Measurements from ENCODE around the gene GSG1. TPM values are rescaled to one million over a fixed set of nuclear protein-coding genes. Genes with fewer than 3 reads are reported as not detected.
A peak's percentile ranks its signal among the peaks of the same experiment; 100 is the strongest.
"Not testable (repeated sequence)": the region's sequence is repeated elsewhere in the genome, so short reads cannot be mapped to it uniquely, and the experiment has no call there.

The GSG1 gene
- total RNA-seq, 1 donor from 2014 or later: not detected

- no peak for DNase-seq (ENCODE audit: low spot score)
- intact Hi-C loops (cut with micrococcal nuclease): no loop called here
- no peak overlapping the region for H3K27ac Mint-ChIP-seq
- H3K36me3 Mint-ChIP-seq (ENCODE audit: low read depth): peaks cover 4% of the 10 kb centered on the region
- H3K27me3 Mint-ChIP-seq (ENCODE audit: insufficient read depth): no peaks in the 10 kb centered on the region
- no peak overlapping the region for H3K4me3 Mint-ChIP-seq
- H3K4me1 Mint-ChIP-seq (ENCODE audit: low read depth): no peaks in the 10 kb centered on the region
- no peaks in the 10 kb centered on the region for H3K9me3 Mint-ChIP-seq
Measured at GRCh38 chr12:13061377-13061776, 42.1 kb downstream of the GSG1 start.

GRCh38 chr12:13060581-13060980 lies 42.9 kb downstream of the GSG1 start:
- no peaks in the 10 kb centered on the region for H3K9me3 Mint-ChIP-seq
- DNase-seq (ENCODE audit: low spot score): no peak
- no peaks in the 10 kb centered on the region for H3K27me3 Mint-ChIP-seq (ENCODE audit: insufficient read depth)
- no peak overlapping the region for H3K4me3 Mint-ChIP-seq
- peaks cover 4% of the 10 kb centered on the region for H3K36me3 Mint-ChIP-seq (ENCODE audit: low read depth)
- intact Hi-C loops (cut with micrococcal nuclease): no loop called here
- H3K27ac Mint-ChIP-seq: no peak overlapping the region
- no peaks in the 10 kb centered on the region for H3K4me1 Mint-ChIP-seq (ENCODE audit: low read depth)

GRCh38 chr12:13053617-13054016 lies 49.9 kb downstream of the GSG1 start:
- not testable (repeated sequence) for H3K27me3 Mint-ChIP-seq (ENCODE audit: insufficient read depth); H3K27ac Mint-ChIP-seq; H3K9me3 Mint-ChIP-seq; H3K36me3 Mint-ChIP-seq (ENCODE audit: low read depth); H3K4me3 Mint-ChIP-seq; H3K4me1 Mint-ChIP-seq (ENCODE audit: low read depth); DNase-seq (ENCODE audit: low spot score)
- intact Hi-C loops (cut with micrococcal nuclease): loop anchor here (2.0 kb wide), 1 partner anchor 53 kb away; the partner anchor contains the start of gene HEBP1

GRCh38 chr12:13052421-13052820 lies 51.0 kb downstream of the GSG1 start:
- Mint-ChIP-seq H3K4me1 (ENCODE audit: low read depth) (peaks cover 5% of the 10 kb centered on the region), H3K27ac (no peak overlapping the region), H3K36me3 (ENCODE audit: low read depth) (peaks cover 4% of the 10 kb centered on the region), H3K9me3 (peaks cover 8% of the 10 kb centered on the region), H3K27me3 (ENCODE audit: insufficient read depth) (no peaks in the 10 kb centered on the region), H3K4me3 (no peak overlapping the region)
- no peak for DNase-seq (ENCODE audit: low spot score)
- intact Hi-C loops (cut with micrococcal nuclease): loop anchor here (2.0 kb wide), 1 partner anchor 52 kb away; the partner anchor contains the start of gene HEBP1

- Mint-ChIP-seq H3K27me3 (ENCODE audit: insufficient read depth) (peaks cover 3% of the 10 kb centered on the region), H3K4me3 (no peak overlapping the region), H3K4me1 (ENCODE audit: low read depth) (peaks cover 9% of the 10 kb centered on the region), H3K36me3 (ENCODE audit: low read depth) (peaks cover 4% of the 10 kb centered on the region), H3K27ac (no peak overlapping the region), H3K9me3 (peaks cover 8% of the 10 kb centered on the region)
- no peak for DNase-seq (ENCODE audit: low spot score)
- intact Hi-C loops (cut with micrococcal nuclease): loop anchor here (5.0 kb wide), 1 partner anchor 147 kb away; the partner anchor contains the start of gene EMP1
Measured at GRCh38 chr12:13049816-13050215, 53.7 kb downstream of the GSG1 start.

- Mint-ChIP-seq H3K27ac (no peak overlapping the region), H3K9me3 (no peaks in the 10 kb centered on the region), H3K4me3 (no peak overlapping the region), H3K4me1 (ENCODE audit: low read depth) (peaks cover 4% of the 10 kb centered on the region), H3K36me3 (ENCODE audit: low read depth) (peaks cover 2% of the 10 kb centered on the region), H3K27me3 (ENCODE audit: insufficient read depth) (peaks cover 14% of the 10 kb centered on the region)
- intact Hi-C loops (cut with micrococcal nuclease): loop anchor here (5.0 kb wide), 1 partner anchor 150 kb away; the partner anchor contains the start of gene EMP1
- DNase-seq (ENCODE audit: low spot score): no peak
Measured at GRCh38 chr12:13046964-13047363, 56.5 kb downstream of the GSG1 start.

GRCh38 chr12:13045816-13046215 lies 57.7 kb downstream of the GSG1 start:
- no peaks in the 10 kb centered on the region for H3K36me3 Mint-ChIP-seq (ENCODE audit: low read depth)
- H3K4me3 Mint-ChIP-seq: peak overlapping the region; percentile 83
- H3K9me3 Mint-ChIP-seq: no peaks in the 10 kb centered on the region
- H3K27me3 Mint-ChIP-seq (ENCODE audit: insufficient read depth): peaks cover 17% of the 10 kb centered on the region
- H3K27ac Mint-ChIP-seq: no peak overlapping the region
- peaks cover 4% of the 10 kb centered on the region for H3K4me1 Mint-ChIP-seq (ENCODE audit: low read depth)
- no peak for DNase-seq (ENCODE audit: low spot score)
- intact Hi-C loops (cut with micrococcal nuclease): loop anchor here (5.0 kb wide), 1 partner anchor 151 kb away; the partner anchor contains the start of gene EMP1

- no peaks in the 10 kb centered on the region for H3K9me3 Mint-ChIP-seq
- no peak for DNase-seq (ENCODE audit: low spot score)
- H3K4me1 Mint-ChIP-seq (ENCODE audit: low read depth): peaks cover 4% of the 10 kb centered on the region
- no peaks in the 10 kb centered on the region for H3K36me3 Mint-ChIP-seq (ENCODE audit: low read depth)
- H3K4me3 Mint-ChIP-seq: peak overlapping the region; percentile 83
- intact Hi-C loops (cut with micrococcal nuclease): loop anchor here (1.0 to 5.0 kb wide), 5 partner anchors 45 to 258 kb away; partner anchors contain the start of genes APOLD1, EMP1 and HEBP1
- H3K27ac Mint-ChIP-seq: no peak overlapping the region
- peaks cover 19% of the 10 kb centered on the region for H3K27me3 Mint-ChIP-seq (ENCODE audit: insufficient read depth)
Measured at GRCh38 chr12:13044906-13045299, 58.6 kb downstream of the GSG1 start.

- intact Hi-C loops (cut with micrococcal nuclease): loop anchor here (1.0 to 5.0 kb wide), 4 partner anchors 44 to 257 kb away; partner anchors contain the start of genes APOLD1 and HEBP1
- Mint-ChIP-seq H3K4me1 (ENCODE audit: low read depth) (peaks cover 4% of the 10 kb centered on the region), H3K27me3 (ENCODE audit: insufficient read depth) (peaks cover 19% of the 10 kb centered on the region), H3K36me3 (ENCODE audit: low read depth) (no peaks in the 10 kb centered on the region), H3K27ac (peak within 1 kb of the TSS; percentile 66), H3K4me3 (peak within 1 kb of the TSS; percentile 83), H3K9me3 (no peaks in the 10 kb centered on the region)
- DNase-seq (ENCODE audit: low spot score): peak; percentile 62
Measured at GRCh38 chr12:13044002-13044905, 59.2 kb downstream of the GSG1 start, which contains the start of gene FAM234B. FAM234B (plus strand) TSS chr12:13044381; CDS start chr12:13044404, 23 bp downstream.

GRCh38 chr12:13042666-13043230 lies 60.7 kb downstream of the GSG1 start:
- Mint-ChIP-seq H3K4me1 (ENCODE audit: low read depth) (peaks cover 4% of the 10 kb centered on the region), H3K27me3 (ENCODE audit: insufficient read depth) (peaks cover 22% of the 10 kb centered on the region), H3K27ac (no peak overlapping the region), H3K9me3 (no peaks in the 10 kb centered on the region), H3K36me3 (ENCODE audit: low read depth) (no peaks in the 10 kb centered on the region), H3K4me3 (peak overlapping the region; percentile 83)
- DNase-seq (ENCODE audit: low spot score): no peak
- intact Hi-C loops (cut with micrococcal nuclease): loop anchor here (5.0 kb wide), 1 partner anchor 255 kb away; the partner anchor contains the start of gene APOLD1

GRCh38 chr12:13041224-13041623 lies 62.2 kb downstream of the GSG1 start:
- H3K4me1 Mint-ChIP-seq (ENCODE audit: low read depth): no peaks in the 10 kb centered on the region
- no peaks in the 10 kb centered on the region for H3K9me3 Mint-ChIP-seq
- no peak for DNase-seq (ENCODE audit: low spot score)
- intact Hi-C loops (cut with micrococcal nuclease): loop anchor here (5.0 kb wide), 1 partner anchor 254 kb away; the partner anchor contains the start of gene APOLD1
- peaks cover 22% of the 10 kb centered on the region for H3K27me3 Mint-ChIP-seq (ENCODE audit: insufficient read depth)
- H3K36me3 Mint-ChIP-seq (ENCODE audit: low read depth): no peaks in the 10 kb centered on the region
- no peak overlapping the region for H3K27ac Mint-ChIP-seq
- H3K4me3 Mint-ChIP-seq: no peak overlapping the region

- Mint-ChIP-seq H3K27me3 (ENCODE audit: insufficient read depth) (peaks cover 19% of the 10 kb centered on the region), H3K27ac (no peak overlapping the region), H3K4me1 (ENCODE audit: low read depth) (no peaks in the 10 kb centered on the region), H3K4me3 (no peak overlapping the region), H3K36me3 (ENCODE audit: low read depth) (no peaks in the 10 kb centered on the region), H3K9me3 (no peaks in the 10 kb centered on the region)
- no peak for DNase-seq (ENCODE audit: low spot score)
- intact Hi-C loops (cut with micrococcal nuclease): no loop called here
Measured at GRCh38 chr12:13039328-13039956, 64.0 kb downstream of the GSG1 start.
